ENCODE results near the gene TANGO2. TPM values are rescaled to one million over a fixed set of nuclear protein-coding genes. Genes with fewer than 3 reads are reported as not detected.

TANGO2 gene
- total and polyA plus RNA-seq, 12 donors, result 25.1 to 87.0 (median 43.5) TPM

- Histone ChIP-seq H3K27ac (no peak overlapping the region), H3K9me3 (replicated peaks in 1 of 3) (no peaks in the 10 kb centered on the region), H3K4me3 (no peak overlapping the region), H3K27me3 (no peaks in the 10 kb centered on the region), H3K36me3 (replicated peaks in 1 of 2) (peaks cover 0 to 26% of the 10 kb centered on the region in 2 donors), H3K4me1 (replicated peaks in 1 of 2) (peaks cover 2 to 7% of the 10 kb centered on the region in 2 donors)
- WGBS, 4 donors, result 87 to 96% (median 93%) methylated on average over 4 to 7 of the region's 7 CpGs
- DNase-seq, result no peak
- TF ChIP-seq, protein P1, sequence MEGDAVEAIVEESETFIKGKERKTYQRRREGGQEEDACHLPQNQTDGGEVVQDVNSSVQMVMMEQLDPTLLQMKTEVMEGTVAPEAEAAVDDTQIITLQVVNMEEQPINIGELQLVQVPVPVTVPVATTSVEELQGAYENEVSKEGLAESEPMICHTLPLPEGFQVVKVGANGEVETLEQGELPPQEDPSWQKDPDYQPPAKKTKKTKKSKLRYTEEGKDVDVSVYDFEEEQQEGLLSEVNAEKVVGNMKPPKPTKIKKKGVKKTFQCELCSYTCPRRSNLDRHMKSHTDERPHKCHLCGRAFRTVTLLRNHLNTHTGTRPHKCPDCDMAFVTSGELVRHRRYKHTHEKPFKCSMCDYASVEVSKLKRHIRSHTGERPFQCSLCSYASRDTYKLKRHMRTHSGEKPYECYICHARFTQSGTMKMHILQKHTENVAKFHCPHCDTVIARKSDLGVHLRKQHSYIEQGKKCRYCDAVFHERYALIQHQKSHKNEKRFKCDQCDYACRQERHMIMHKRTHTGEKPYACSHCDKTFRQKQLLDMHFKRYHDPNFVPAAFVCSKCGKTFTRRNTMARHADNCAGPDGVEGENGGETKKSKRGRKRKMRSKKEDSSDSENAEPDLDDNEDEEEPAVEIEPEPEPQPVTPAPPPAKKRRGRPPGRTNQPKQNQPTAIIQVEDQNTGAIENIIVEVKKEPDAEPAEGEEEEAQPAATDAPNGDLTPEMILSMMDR (IDR thresholded peaks at IDR 0.05), result no peak
- no peak for TF ChIP-seq POLR2A (IDR thresholded peaks at IDR 0.05)
- intact Hi-C loops (cut with DNase I), result no loop called here
Observed at GRCh38 chr22:20038574-20038973, 17.7 kb downstream of the TANGO2 start.

- WGBS, 4 donors, result 89 to 97% (median 94%) methylated on average over 6 to 9 of the region's 9 CpGs
- DNase-seq, result no peak
- Histone ChIP-seq H3K4me1 (replicated peaks in 1 of 2) (no peaks in the 10 kb centered on the region), H3K9me3 (replicated peaks in 1 of 3) (no peaks in the 10 kb centered on the region), H3K36me3 (replicated peaks in 1 of 2) (peaks cover 0 to 36% of the 10 kb centered on the region in 2 donors), H3K27me3 (no peaks in the 10 kb centered on the region), H3K27ac (no peak overlapping the region), H3K4me3 (no peak overlapping the region)
- TF ChIP-seq, protein P1 (IDR thresholded peaks at IDR 0.05), result no peak
- TF ChIP-seq POLR2A (IDR thresholded peaks at IDR 0.05), result no peak
- intact Hi-C loops (cut with DNase I), result no loop called here
Observed at GRCh38 chr22:20039683-20040325, 18.9 kb downstream of the TANGO2 start.

- intact Hi-C loops (cut with DNase I), result no loop called here
- no peak for TF ChIP-seq POLR2A (IDR thresholded peaks at IDR 0.05)
- TF ChIP-seq, protein P1 (IDR thresholded peaks at IDR 0.05), result no peak
- Histone ChIP-seq H3K27ac (no peak overlapping the region), H3K9me3 (replicated peaks in 1 of 3) (no peaks in the 10 kb centered on the region), H3K4me3 (no peak overlapping the region), H3K4me1 (replicated peaks in 1 of 2) (no peaks in the 10 kb centered on the region), H3K27me3 (no peaks in the 10 kb centered on the region), H3K36me3 (replicated peaks in 1 of 2) (peaks cover 0 to 36% of the 10 kb centered on the region in 2 donors)
- WGBS, 4 donors, result 91 to 97% (median 92%) methylated on average over 5 to 7 of the region's 7 CpGs
- no peak for DNase-seq
Observed at GRCh38 chr22:20040327-20041200, 19.7 kb downstream of the TANGO2 start.

All from adrenal gland (tissue), 12 donors.